Measurements from ENCODE around the gene NUB1. TPM values are rescaled to one million over a fixed set of nuclear protein-coding genes. Genes with fewer than 3 reads are reported as not detected.

Gene NUB1
- total RNA-seq, 1 donor = 50.7 TPM

DNA sequence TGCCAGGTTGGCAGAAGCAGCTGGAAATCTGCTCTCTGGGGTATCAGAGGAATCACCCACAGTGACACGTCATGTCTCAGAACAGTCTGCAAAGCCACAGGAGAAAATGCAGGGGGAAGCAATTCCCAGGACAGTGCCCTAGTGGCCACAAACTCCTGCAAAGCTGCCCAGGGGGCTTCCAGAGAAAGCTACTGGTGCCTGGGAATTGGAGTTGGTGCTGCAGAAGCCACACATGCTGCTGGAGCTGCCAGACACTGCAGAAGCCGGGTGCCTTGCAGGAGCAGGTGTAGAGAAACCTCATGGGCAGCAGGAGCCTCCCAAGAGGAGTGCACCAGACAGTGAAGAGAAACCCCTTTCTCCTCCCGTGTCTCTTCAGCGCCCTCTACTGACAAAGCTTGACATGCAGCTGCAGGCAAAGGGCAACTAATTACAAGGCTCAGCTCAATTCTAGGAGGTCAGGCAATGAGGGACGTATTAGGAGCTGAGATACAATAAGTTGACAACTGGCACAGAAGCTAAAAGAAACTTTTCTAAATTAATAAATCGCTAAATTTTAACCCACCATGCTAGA, 30.2 kb upstream of the NUB1 start:
- H3K4me2 ChIP-seq (ENCODE audit: insufficient read depth, low read length) = no peak overlapping the region
- H4K20me1 ChIP-seq (ENCODE audit: insufficient read depth, low read length) = no peaks in the 10 kb centered on the region
- no peak overlapping the region for H3K27ac ChIP-seq (ENCODE audit: low read depth, low read length)
- H3K4me1 ChIP-seq (ENCODE audit: insufficient read depth, low read length) = peaks cover 21% of the 10 kb centered on the region
- peaks cover 5% of the 10 kb centered on the region for H3K27me3 ChIP-seq (ENCODE audit: insufficient read depth, low read length)
- no peaks in the 10 kb centered on the region for H3K36me3 ChIP-seq (ENCODE audit: insufficient read depth, low read length)
- no peaks in the 10 kb centered on the region for H3K9me3 ChIP-seq (ENCODE audit: low read depth, low read length)
- DNase-seq (ENCODE audit: insufficient read length, low spot score, missing footprints) = no peak
- no peak overlapping the region for H3K4me3 ChIP-seq (ENCODE audit: insufficient read depth, low read length)
- H2AFZ ChIP-seq (ENCODE audit: low read length) = no peak overlapping the region
- no peaks in the 10 kb centered on the region for H3K79me2 ChIP-seq (ENCODE audit: insufficient read depth, low read length)
- TF ChIP-seq, protein P1, sequence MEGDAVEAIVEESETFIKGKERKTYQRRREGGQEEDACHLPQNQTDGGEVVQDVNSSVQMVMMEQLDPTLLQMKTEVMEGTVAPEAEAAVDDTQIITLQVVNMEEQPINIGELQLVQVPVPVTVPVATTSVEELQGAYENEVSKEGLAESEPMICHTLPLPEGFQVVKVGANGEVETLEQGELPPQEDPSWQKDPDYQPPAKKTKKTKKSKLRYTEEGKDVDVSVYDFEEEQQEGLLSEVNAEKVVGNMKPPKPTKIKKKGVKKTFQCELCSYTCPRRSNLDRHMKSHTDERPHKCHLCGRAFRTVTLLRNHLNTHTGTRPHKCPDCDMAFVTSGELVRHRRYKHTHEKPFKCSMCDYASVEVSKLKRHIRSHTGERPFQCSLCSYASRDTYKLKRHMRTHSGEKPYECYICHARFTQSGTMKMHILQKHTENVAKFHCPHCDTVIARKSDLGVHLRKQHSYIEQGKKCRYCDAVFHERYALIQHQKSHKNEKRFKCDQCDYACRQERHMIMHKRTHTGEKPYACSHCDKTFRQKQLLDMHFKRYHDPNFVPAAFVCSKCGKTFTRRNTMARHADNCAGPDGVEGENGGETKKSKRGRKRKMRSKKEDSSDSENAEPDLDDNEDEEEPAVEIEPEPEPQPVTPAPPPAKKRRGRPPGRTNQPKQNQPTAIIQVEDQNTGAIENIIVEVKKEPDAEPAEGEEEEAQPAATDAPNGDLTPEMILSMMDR (IDR thresholded peaks at IDR 0.05; ENCODE audit: extremely low read depth, low read depth, low read length) = peak; percentile 16

DNA sequence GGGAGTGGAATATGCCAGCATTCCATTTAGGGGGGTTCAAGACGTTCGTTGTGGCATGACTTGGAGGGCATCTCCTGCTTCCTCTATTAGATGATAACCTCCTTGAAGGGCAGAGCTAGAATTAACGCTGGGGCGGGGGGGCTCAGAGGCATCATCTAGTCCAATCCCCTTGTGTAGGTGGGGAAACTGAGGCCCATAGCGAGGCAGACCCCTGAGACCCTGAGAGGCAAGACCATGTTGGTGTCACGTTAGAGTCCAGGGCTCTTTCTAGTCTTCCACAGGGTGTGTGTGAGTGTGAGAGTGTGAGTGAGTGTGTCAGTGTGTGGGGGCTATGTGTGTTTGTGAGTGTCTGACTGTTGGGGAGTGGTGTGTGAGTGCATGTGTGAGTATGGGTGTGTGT, 29.3 kb upstream of the NUB1 start:
- no peak overlapping the region for H2AFZ ChIP-seq (ENCODE audit: low read length)
- no peaks in the 10 kb centered on the region for H3K9me3 ChIP-seq (ENCODE audit: low read depth, low read length)
- no peak overlapping the region for H3K4me2 ChIP-seq (ENCODE audit: insufficient read depth, low read length)
- no peak overlapping the region for H3K4me3 ChIP-seq (ENCODE audit: insufficient read depth, low read length)
- no peak overlapping the region for H3K27ac ChIP-seq (ENCODE audit: low read depth, low read length)
- no peaks in the 10 kb centered on the region for H3K79me2 ChIP-seq (ENCODE audit: insufficient read depth, low read length)
- H3K4me1 ChIP-seq (ENCODE audit: insufficient read depth, low read length) = peaks cover 21% of the 10 kb centered on the region
- no peak for DNase-seq (ENCODE audit: insufficient read length, low spot score, missing footprints)
- no peaks in the 10 kb centered on the region for H4K20me1 ChIP-seq (ENCODE audit: insufficient read depth, low read length)
- H3K36me3 ChIP-seq (ENCODE audit: insufficient read depth, low read length) = no peaks in the 10 kb centered on the region
- peaks cover 2% of the 10 kb centered on the region for H3K27me3 ChIP-seq (ENCODE audit: insufficient read depth, low read length)
- TF ChIP-seq, protein P1 (IDR thresholded peaks at IDR 0.05; ENCODE audit: extremely low read depth, low read depth, low read length) = no peak

DNA sequence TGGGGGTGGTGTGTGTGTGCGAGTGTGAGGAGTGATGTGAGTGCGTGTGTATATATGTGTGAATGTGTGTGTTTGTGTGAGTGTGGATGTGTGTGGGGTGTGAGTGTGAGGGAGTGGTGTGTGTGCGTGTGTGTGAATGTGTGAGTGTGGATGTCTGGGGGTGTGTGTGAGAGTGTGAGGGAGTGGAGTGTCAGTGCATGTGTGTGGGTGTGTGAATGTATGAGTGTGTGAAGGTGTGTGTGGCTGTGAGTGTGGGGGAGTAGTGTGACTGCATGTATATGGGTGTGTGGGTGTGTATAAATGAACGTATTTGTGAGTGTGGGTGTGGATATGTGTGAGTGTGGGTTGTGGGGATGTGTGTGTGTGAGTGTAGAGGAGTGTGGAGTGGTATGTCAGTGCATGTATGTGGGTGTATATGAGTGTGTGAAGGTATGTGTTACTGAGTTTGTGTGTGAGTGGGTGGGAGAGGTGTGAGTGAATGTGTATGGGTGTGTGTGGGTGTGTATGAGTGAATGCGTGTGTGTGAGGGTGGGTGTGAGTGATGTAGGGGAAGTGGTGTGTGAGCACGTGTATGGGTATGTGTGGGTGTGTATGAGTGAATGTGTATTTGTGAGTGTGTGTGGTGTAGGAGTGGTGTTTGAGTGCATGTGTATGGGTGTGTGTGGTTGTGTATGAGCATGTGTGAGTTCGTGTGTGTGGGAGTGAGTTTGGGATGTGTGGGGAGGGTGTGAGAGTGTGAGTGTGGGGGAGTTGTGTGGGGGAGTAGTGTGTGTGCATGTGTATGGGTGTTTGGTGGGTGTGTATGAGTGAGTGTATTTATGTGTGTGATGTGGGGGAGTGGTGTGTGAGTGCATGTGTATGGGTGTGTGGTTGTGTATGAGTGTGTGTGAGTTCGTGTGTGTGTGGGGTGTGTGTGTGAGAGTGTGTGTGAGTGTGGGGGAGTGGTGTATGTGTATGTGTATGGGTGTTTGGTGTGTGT, 28.5 kb upstream of the NUB1 start:
- Histone ChIP-seq H3K79me2 (ENCODE audit: insufficient read depth, low read length) (no peaks in the 10 kb centered on the region), H3K27ac (ENCODE audit: low read depth, low read length) (no peak overlapping the region), H2AFZ (ENCODE audit: low read length) (no peak overlapping the region), H3K36me3 (ENCODE audit: insufficient read depth, low read length) (no peaks in the 10 kb centered on the region), H3K4me2 (ENCODE audit: insufficient read depth, low read length) (no peak overlapping the region), H3K4me1 (ENCODE audit: insufficient read depth, low read length) (peaks cover 21% of the 10 kb centered on the region), H3K4me3 (ENCODE audit: insufficient read depth, low read length) (no peak overlapping the region), H3K27me3 (ENCODE audit: insufficient read depth, low read length) (peaks cover 5% of the 10 kb centered on the region), H4K20me1 (ENCODE audit: insufficient read depth, low read length) (no peaks in the 10 kb centered on the region), H3K9me3 (ENCODE audit: low read depth, low read length) (no peaks in the 10 kb centered on the region)
- TF ChIP-seq, protein P1 (IDR thresholded peaks at IDR 0.05; ENCODE audit: extremely low read depth, low read depth, low read length) = no peak
- DNase-seq (ENCODE audit: insufficient read length, low spot score, missing footprints) = no peak

DNA sequence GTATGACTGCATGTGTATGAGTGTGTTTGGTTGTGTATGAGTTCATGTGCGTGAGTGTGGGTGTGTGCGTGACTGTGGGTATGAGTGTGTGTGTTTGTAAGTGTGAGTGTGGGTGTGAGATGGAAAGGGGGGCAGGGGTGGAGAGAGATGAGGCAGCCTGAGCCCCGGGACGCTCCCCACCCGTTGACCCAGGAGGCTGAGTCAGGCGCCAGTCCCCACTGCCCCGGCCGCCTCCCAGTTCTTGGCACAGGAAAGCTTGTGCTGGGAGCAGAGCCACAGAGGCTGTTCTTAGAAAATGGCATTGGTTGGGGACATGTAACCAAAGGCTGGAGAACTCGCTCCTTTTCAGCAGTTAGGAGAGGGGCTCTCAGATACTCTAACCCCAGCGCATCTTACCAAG, 27.8 kb upstream of the NUB1 start:
- DNase-seq (ENCODE audit: insufficient read length, low spot score, missing footprints) = peak; percentile 73
- peak overlapping the region; percentile 41 for H2AFZ ChIP-seq (ENCODE audit: low read length)

More for the DNA sequence above, 27.8 kb upstream of the NUB1 start:
- H3K4me2 ChIP-seq (ENCODE audit: insufficient read depth, low read length) = peak overlapping the region; percentile 46
- H3K36me3 ChIP-seq (ENCODE audit: insufficient read depth, low read length) = no peaks in the 10 kb centered on the region
- H4K20me1 ChIP-seq (ENCODE audit: insufficient read depth, low read length) = no peaks in the 10 kb centered on the region
- peaks cover 19% of the 10 kb centered on the region for H3K4me1 ChIP-seq (ENCODE audit: insufficient read depth, low read length)
- peaks cover 5% of the 10 kb centered on the region for H3K27me3 ChIP-seq (ENCODE audit: insufficient read depth, low read length)
- no peaks in the 10 kb centered on the region for H3K9me3 ChIP-seq (ENCODE audit: low read depth, low read length)
- peak overlapping the region; percentile 48 for H3K27ac ChIP-seq (ENCODE audit: low read depth, low read length)
- H3K4me3 ChIP-seq (ENCODE audit: insufficient read depth, low read length) = no peak overlapping the region
- TF ChIP-seq, protein P1 (IDR thresholded peaks at IDR 0.05; ENCODE audit: extremely low read depth, low read depth, low read length) = no peak
- H3K79me2 ChIP-seq (ENCODE audit: insufficient read depth, low read length) = no peaks in the 10 kb centered on the region
